Parathyroid adenoma (tissue), 2 donors: ENCODE results near the gene KLRC3.

Experiments
- H2AFZ ChIP-seq: fragments of 300-600 bp; sonication (generic); one replicate; pipeline ENCODE4 v1.7.0; 2017; ENCODE audit warnings: antibody characterized with exemption, mild to moderate bottlenecking
- H3K27ac ChIP-seq: fragments of 300-600 bp; sonication (generic); one replicate; pipeline ENCODE4 v1.7.0; 2017
- H3K27me3 ChIP-seq: fragments of 300-600 bp; sonication (generic); one replicate; pipeline ENCODE4 v1.7.0; 2017; ENCODE audit warnings: low read length; ENCODE audit not compliant: control insufficient read depth, insufficient read depth
- H3K36me3 ChIP-seq: fragments of 300-600 bp; sonication (generic); one replicate; pipeline ENCODE4 v1.7.0; 2017; ENCODE audit warnings: low read length; ENCODE audit not compliant: control insufficient read depth, insufficient read depth
- H3K4me1 ChIP-seq: fragments of 300-600 bp; sonication (generic); one replicate; pipeline ENCODE4 v1.7.0; 2017; ENCODE audit warnings: control low read depth
- H3K4me2 ChIP-seq: fragments of 300-600 bp; sonication (generic); one replicate; pipeline ENCODE4 v1.7.0; 2017; ENCODE audit warnings: low read length
- H3K4me3 ChIP-seq: fragments of 300-600 bp; sonication (generic); one replicate; pipeline ENCODE4 v1.7.0; 2017; ENCODE audit warnings: low read depth, low read length
- H3K79me2 ChIP-seq: fragments of 300-600 bp; sonication (generic); one replicate; pipeline ENCODE4 v1.7.0; 2017; ENCODE audit warnings: control low read depth
- H3K9ac ChIP-seq: fragments of 300-600 bp; sonication (generic); one replicate; pipeline ENCODE4 v1.7.0; 2017; ENCODE audit warnings: mild to moderate bottlenecking
- H3K9me3 ChIP-seq: fragments of 300-600 bp; sonication (generic); one replicate; pipeline ENCODE4 v1.7.0; 2017; ENCODE audit warnings: low read length; ENCODE audit not compliant: control insufficient read depth
- CTCF ChIP-seq: fragments of 300-600 bp; sonication (generic); IDR thresholded peaks from one replicate; pipeline ENCODE4 v1.7.0; 2017; ENCODE audit warnings: antibody characterized with exemption, mild to moderate bottlenecking
- donor health status: primary hyperparathyroidism.

KLRC3 gene

GRCh38 chr12:10366875-10367274 is 53.5 kb downstream of the KLRC3 start:
- H3K27me3 ChIP-seq, result no peaks in the 10 kb centered on the region
- no peak overlapping the region for H3K4me3 ChIP-seq
- peaks cover 26% of the 10 kb centered on the region for H3K4me1 ChIP-seq
- peak overlapping the region; percentile 98 for H2AFZ ChIP-seq
- no peaks in the 10 kb centered on the region for H3K79me2 ChIP-seq
- peak; percentile 49 for TF ChIP-seq CTCF
- no peaks in the 10 kb centered on the region for H3K36me3 ChIP-seq
- peak overlapping the region; percentile 92 for H3K27ac ChIP-seq
- H3K9me3 ChIP-seq, result no peaks in the 10 kb centered on the region
- no peak overlapping the region for H3K9ac ChIP-seq
- no peak overlapping the region for H3K4me2 ChIP-seq

- H3K9me3 ChIP-seq, result no peaks in the 10 kb centered on the region
Observed at GRCh38 chr12:10365696-10366405, 54.5 kb downstream of the KLRC3 start.

GRCh38 chr12:10364815-10365622 is 55.4 kb downstream of the KLRC3 start:
- Histone ChIP-seq H3K27me3 (no peaks in the 10 kb centered on the region), H3K4me1 (peaks cover 26% of the 10 kb centered on the region), H2AFZ (peak overlapping the region; percentile 98), H3K9me3 (no peaks in the 10 kb centered on the region), H3K9ac (peak overlapping the region; percentile 43), H3K36me3 (no peaks in the 10 kb centered on the region), H3K27ac (peak overlapping the region; percentile 92), H3K4me3 (peak overlapping the region; percentile 79), H3K79me2 (no peaks in the 10 kb centered on the region), H3K4me2 (peak overlapping the region; percentile 87)
- no peak for TF ChIP-seq CTCF

More at GRCh38 chr12:10365696-10366405, 54.5 kb downstream of the KLRC3 start:
- no peaks in the 10 kb centered on the region for H3K27me3 ChIP-seq
- TF ChIP-seq CTCF, result peak; percentile 51
- H3K4me2 ChIP-seq, result peak overlapping the region; percentile 87
- no peaks in the 10 kb centered on the region for H3K79me2 ChIP-seq
- no peaks in the 10 kb centered on the region for H3K36me3 ChIP-seq
- peak overlapping the region; percentile 92 for H3K27ac ChIP-seq
- H3K9ac ChIP-seq, result no peak overlapping the region
- H3K4me1 ChIP-seq, result peaks cover 26% of the 10 kb centered on the region
- peak overlapping the region; percentile 79 for H3K4me3 ChIP-seq
- H2AFZ ChIP-seq, result peak overlapping the region; percentile 98

GRCh38 chr12:10363914-10364814 is 56.2 kb downstream of the KLRC3 start:
- no peak for TF ChIP-seq CTCF
- Histone ChIP-seq H3K4me2 (peak overlapping the region; percentile 87), H2AFZ (peak overlapping the region; percentile 98), H3K4me1 (peaks cover 26% of the 10 kb centered on the region), H3K9me3 (no peaks in the 10 kb centered on the region), H3K27ac (peak overlapping the region; percentile 92), H3K9ac (peak overlapping the region; percentile 43), H3K4me3 (peak overlapping the region; percentile 79), H3K27me3 (no peaks in the 10 kb centered on the region), H3K79me2 (no peaks in the 10 kb centered on the region), H3K36me3 (no peaks in the 10 kb centered on the region)
